GM18505 (cell line): ENCODE results near the gene TMEM106C.

Source experiments
- ATAC-seq: cut with Tn5 transposase; IDR thresholded peaks from one replicate; pipeline ENCODE4 v1.9.1; 2021; ENCODE audit not compliant: unreplicated experiment
- POLR2A ChIP-seq: IDR thresholded peaks from 4 replicates; pipeline ENCODE4 v1.6.1; 2011; ENCODE audit warnings: borderline replicate concordance; ENCODE audit not compliant: insufficient read depth, insufficient read length; ENCODE audit errors: extremely low read depth

Gene TMEM106C

GRCh38 chr12:47989023-47989417, 25.6 kb downstream of the TMEM106C start:
- ATAC-seq, result no peak
- no peak for TF ChIP-seq POLR2A

- no peak for TF ChIP-seq POLR2A
- no peak for ATAC-seq
Observed at GRCh38 chr12:47989666-47990065, 26.3 kb downstream of the TMEM106C start.

GRCh38 chr12:47990351-47991105, 27.1 kb downstream of the TMEM106C start:
- ATAC-seq, result peak; percentile 88
- TF ChIP-seq POLR2A, result no peak

GRCh38 chr12:47991106-47992061, 28.0 kb downstream of the TMEM106C start:
- TF ChIP-seq POLR2A, result no peak
- ATAC-seq, result no peak

GRCh38 chr12:47992776-47993175, 29.4 kb downstream of the TMEM106C start:
- ATAC-seq, result no peak
- TF ChIP-seq POLR2A, result no peak

GRCh38 chr12:47993491-47993890, 30.1 kb downstream of the TMEM106C start:
- no peak for TF ChIP-seq POLR2A
- ATAC-seq, result no peak

GRCh38 chr12:47995981-47996401, 32.6 kb downstream of the TMEM106C start:
- ATAC-seq, result no peak
- no peak for TF ChIP-seq POLR2A

GRCh38 chr12:47997321-47997720, 33.9 kb downstream of the TMEM106C start:
- no peak for ATAC-seq
- TF ChIP-seq POLR2A, result no peak

- TF ChIP-seq POLR2A, result no peak
- ATAC-seq, result no peak
Observed at GRCh38 chr12:47999816-48000215, 36.4 kb downstream of the TMEM106C start.

GRCh38 chr12:48000878-48001504, 37.6 kb downstream of the TMEM106C start:
- TF ChIP-seq POLR2A, result no peak
- ATAC-seq, result no peak

GRCh38 chr12:48001505-48002413, 38.4 kb downstream of the TMEM106C start:
- TF ChIP-seq POLR2A, result no peak
- no peak for ATAC-seq

GRCh38 chr12:48002414-48002730, 39.0 kb downstream of the TMEM106C start:
- ATAC-seq, result no peak
- TF ChIP-seq POLR2A, result no peak
